Measurements from ENCODE around the gene HIRIP3. TPM values are rescaled to one million over a fixed set of nuclear protein-coding genes. Genes with fewer than 3 reads are reported as not detected.
"Not testable (repeated sequence)": the region's sequence is repeated elsewhere in the genome, so short reads cannot be mapped to it uniquely, and the experiment has no call there.

The HIRIP3 gene
- total and polyA plus RNA-seq, 2 experiments from 2014 or later = 10.4 to 18.5 TPM

- no peak for TF ChIP-seq REST (IDR thresholded peaks at IDR 0.05; ENCODE audit: unreplicated experiment)
- no peak for TF ChIP-seq ZNF331 (CRISPR knock-in tag; IDR thresholded peaks at IDR 0.05; ENCODE audit: low read depth)
Measured at GRCh38 chr16:30016555-30017276, 21.3 kb upstream of the HIRIP3 start (continued).

GRCh38 chr16:30015450-30015849 lies 20.0 kb upstream of the HIRIP3 start:
- H3K4me3 Mint-ChIP-seq = not testable (repeated sequence)
- peaks cover 18% of the 10 kb centered on the region for H3K27me3 Mint-ChIP-seq (ENCODE audit: insufficient read depth, low read depth, poor library complexity)

GRCh38 chr16:30012598-30012997 lies 17.2 kb upstream of the HIRIP3 start:
- peak overlapping the region; percentile 91; the same call in 1 of the 2 replicates for H3K4me3 ChIP-seq
- H3K4me3 Mint-ChIP-seq = 0 out of 3 replicates have a peak overlapping the region, but pooled peaks have one; percentile 77
- not testable (repeated sequence) for H4K20me1 ChIP-seq (replicated peaks; ENCODE audit: insufficient read depth); H3K36me3 ChIP-seq (ENCODE audit: insufficient read depth); H3K9me3 Mint-ChIP-seq; H3K79me2 ChIP-seq (replicated peaks; ENCODE audit: insufficient read depth); H3K27ac Mint-ChIP-seq; H2AFZ ChIP-seq; H3F3A ChIP-seq (replicated peaks; ENCODE audit: low read depth); ATAC-seq; H3K9me2 ChIP-seq (ENCODE audit: insufficient read depth); DNase-seq (ENCODE audit: low spot score); H3K27ac ChIP-seq (ENCODE audit: low read depth); H3K36me3 Mint-ChIP-seq (ENCODE audit: low read depth)
- H3K4me1 Mint-ChIP-seq = peaks cover 19% of the 10 kb centered on the region
- H3K4me2 ChIP-seq = peak overlapping the region; percentile 87
- H3K27me3 Mint-ChIP-seq (ENCODE audit: insufficient read depth, low read depth, poor library complexity) = peaks cover 28% of the 10 kb centered on the region
- peaks cover 11% of the 10 kb centered on the region; the same call in 1 of the 2 replicates for H3K4me1 ChIP-seq (ENCODE audit: insufficient read depth)
- H3K27me3 ChIP-seq (ENCODE audit: insufficient read depth) = peaks cover 33% of the 10 kb centered on the region

More at GRCh38 chr16:30015450-30015849, 20.0 kb upstream of the HIRIP3 start:
- H3K9me3 Mint-ChIP-seq; H3K9me2 ChIP-seq (ENCODE audit: insufficient read depth); H3K27ac Mint-ChIP-seq; H3K36me3 Mint-ChIP-seq (ENCODE audit: low read depth); DNase-seq (ENCODE audit: low spot score); H4K20me1 ChIP-seq (replicated peaks; ENCODE audit: insufficient read depth); H3K4me1 Mint-ChIP-seq; H3K4me1 ChIP-seq (ENCODE audit: insufficient read depth); H3K27ac ChIP-seq (ENCODE audit: low read depth); ATAC-seq; H2AFZ ChIP-seq; H3K36me3 ChIP-seq (ENCODE audit: insufficient read depth); H3K4me2 ChIP-seq; H3K4me3 ChIP-seq; H3F3A ChIP-seq (replicated peaks; ENCODE audit: low read depth); H3K79me2 ChIP-seq (replicated peaks; ENCODE audit: insufficient read depth): not testable (repeated sequence)
- peaks cover 18% of the 10 kb centered on the region for H3K27me3 ChIP-seq (ENCODE audit: insufficient read depth)

Measured in GM23338 (cell line).